IMR-90 (cell line): ENCODE data around the gene RYR2. TPM values are rescaled to one million over a fixed set of nuclear protein-coding genes. Genes with fewer than 3 reads are reported as not detected.

Source experiments
- ATAC-seq: fragments of 200-7000 bp; cut with Tn5 transposase; 2 replicates; pipeline ENCODE4 v1.9.1; 2020; ENCODE audit warnings: low read depth, mild to moderate bottlenecking, moderate library complexity
- BruUV-seq: library from RNA; stranded (reverse); fragments of 400-500 nt; replicated peaks from 2 replicates; lab custom pipeline; 2021; lab: Mats Ljungman, UMichigan
- CTCF ChIA-PET: fragments of 300-600 bp; formaldehyde crosslinking; extraction: SDS; loops from one replicate; lab custom pipeline; 2021; ENCODE audit warnings: antibody characterized with exemption; lab: Yijun Ruan, JAX
- POLR2A ChIA-PET: fragments of 300-600 bp; sonication (Branson Sonifier 250); formaldehyde crosslinking; loops from one replicate; lab custom pipeline; 2022; ENCODE audit warnings: antibody characterized with exemption; ENCODE audit not compliant: unreplicated experiment; lab: Charles Lee
- DNase-seq: peaks from one replicate; pipeline ENCODE4 v3.0.0; 2013
- H2AFZ ChIP-seq: replicated peaks from 2 replicates; pipeline ENCODE3; 2013; ENCODE audit warnings: low read length, mild to moderate bottlenecking; ENCODE audit not compliant: poor library complexity
- H2AK5ac ChIP-seq: 2 replicates; pipeline ENCODE4 v1.6.1; 2013; ENCODE audit warnings: low read depth, low read length, inconsistent platforms
- H2AK9ac ChIP-seq: replicated peaks from 2 replicates; pipeline ENCODE3; 2013; ENCODE audit warnings: mild to moderate bottlenecking, low read depth, low read length, moderate library complexity; ENCODE audit not compliant: poor library complexity
- H2BK120ac ChIP-seq: 2 replicates; pipeline ENCODE4 v1.6.1; 2013; ENCODE audit warnings: low read depth, low read length, inconsistent platforms
- H2BK15ac ChIP-seq: 3 replicates; pipeline ENCODE4 v1.6.1; 2013; ENCODE audit warnings: low read depth, low read length, inconsistent platforms
- H2BK20ac ChIP-seq: 2 replicates; pipeline ENCODE4 v1.6.1; 2013; ENCODE audit warnings: low read depth, mild to moderate bottlenecking, inconsistent platforms, low read length, moderate library complexity
- H2BK5ac ChIP-seq: 2 replicates; pipeline ENCODE4 v1.6.1; 2013; ENCODE audit warnings: mild to moderate bottlenecking, low read depth, low read length, inconsistent platforms; ENCODE audit not compliant: poor library complexity, severe bottlenecking
- H3K14ac ChIP-seq: replicated peaks from 2 replicates; pipeline ENCODE4 v1.6.1; 2013; ENCODE audit warnings: low read depth, low read length, inconsistent platforms
- H3K18ac ChIP-seq: 2 replicates; pipeline ENCODE4 v1.6.1; 2013; ENCODE audit warnings: low read depth, low read length, control low read depth
- H3K23ac ChIP-seq: 2 replicates; pipeline ENCODE4 v1.6.1; 2013; ENCODE audit warnings: low read depth, low read length, inconsistent platforms
- H3K27ac ChIP-seq: 2 replicates; pipeline ENCODE4 v1.5.1; 2013; ENCODE audit warnings: mild to moderate bottlenecking, control low read depth, low read length; ENCODE audit not compliant: insufficient read depth
- H3K27me3 ChIP-seq: 2 replicates; pipeline ENCODE4 v1.6.1; 2013; ENCODE audit warnings: low read length; ENCODE audit not compliant: control insufficient read depth, insufficient read depth
- H3K36me3 ChIP-seq: 2 replicates; pipeline ENCODE4 v1.6.1; 2013; ENCODE audit warnings: low read length, mixed read lengths; ENCODE audit not compliant: control insufficient read depth, insufficient read depth
- H3K4ac ChIP-seq: 2 replicates; pipeline ENCODE4 v1.6.1; 2013; ENCODE audit warnings: low read depth, low read length, inconsistent platforms
- H3K4me1 ChIP-seq: 2 replicates; pipeline ENCODE4 v1.6.1; 2013; ENCODE audit warnings: low read length, mixed read lengths; ENCODE audit not compliant: control insufficient read depth, insufficient read depth
- H3K4me2 ChIP-seq: 2 replicates; pipeline ENCODE4 v1.6.1; 2013; ENCODE audit warnings: low read depth, mild to moderate bottlenecking, control low read depth, low read length, moderate library complexity
- H3K4me3 ChIP-seq: 2 replicates; pipeline ENCODE4 v1.5.1; 2013; ENCODE audit warnings: low read depth, mild to moderate bottlenecking, control low read depth, low read length, moderate library complexity; ENCODE audit not compliant: insufficient read depth
- H3K56ac ChIP-seq: 2 replicates; pipeline ENCODE4 v1.6.1; 2013; ENCODE audit warnings: low read length, inconsistent platforms; ENCODE audit not compliant: insufficient read depth; ENCODE audit errors: extremely low read depth
- H3K79me1 ChIP-seq, 2 experiments: 2 replicates each; pipeline ENCODE4 v1.6.1; 2013; ENCODE audit warnings: low read length in 2 of 2, inconsistent platforms in 1 of 2, low read depth in 1 of 2
- H3K9ac ChIP-seq: 2 replicates; pipeline ENCODE4 v1.6.1; 2013; ENCODE audit warnings: low read depth, low read length, control low read depth
- H3K9me1 ChIP-seq: 2 replicates; pipeline ENCODE4 v1.6.1; 2013; ENCODE audit warnings: low read length, inconsistent platforms; ENCODE audit not compliant: insufficient read depth
- H3K9me3 ChIP-seq: 2 replicates; pipeline ENCODE4 v1.6.1; 2013; ENCODE audit warnings: low read length; ENCODE audit not compliant: control insufficient read depth, insufficient read depth
- H4K20me1 ChIP-seq: 2 replicates; pipeline ENCODE4 v1.6.1; 2013; ENCODE audit warnings: low read length, inconsistent platforms; ENCODE audit not compliant: insufficient read depth
- H4K5ac ChIP-seq: 2 replicates; pipeline ENCODE4 v1.6.1; 2013; ENCODE audit warnings: mild to moderate bottlenecking, low read depth, low read length, control low read depth
- H4K8ac ChIP-seq, 2 experiments: 2 replicates each; pipeline ENCODE4 v1.6.1; 2013; ENCODE audit warnings: low read depth in 2 of 2, low read length in 2 of 2, control low read depth in 1 of 2, inconsistent platforms in 1 of 2
- H4K91ac ChIP-seq: 2 replicates; pipeline ENCODE4 v1.6.1; 2013; ENCODE audit warnings: low read depth, low read length, inconsistent platforms; ENCODE audit not compliant: insufficient read depth
- CEBPB ChIP-seq: IDR thresholded peaks from 2 replicates; pipeline ENCODE4 v1.6.1; 2012; ENCODE audit warnings: low read depth, low read length, improper control_type of control experiment
- CTCF ChIP-seq: conservative IDR thresholded peaks from 2 replicates; pipeline ENCODE4 v1.5.1; 2012; ENCODE audit warnings: mild to moderate bottlenecking, low read depth, low read length, improper control_type of control experiment
- FOS ChIP-seq: fragments of 150-350 bp; IDR thresholded peaks from 2 replicates; pipeline ENCODE4 v1.6.1; 2016; ENCODE audit warnings: low read depth, low read length
- MAFK ChIP-seq: IDR thresholded peaks from 2 replicates; pipeline ENCODE4 v1.6.1; 2012; ENCODE audit warnings: low read depth, low read length, improper control_type of control experiment
- MAZ ChIP-seq: IDR thresholded peaks from 2 replicates; pipeline ENCODE4 v1.6.1; 2012; ENCODE audit warnings: low read depth, mild to moderate bottlenecking, low read length, improper control_type of control experiment, moderate library complexity, borderline replicate concordance
- NFE2L2 ChIP-seq: fragments of 150-350 bp; IDR thresholded peaks from 2 replicates; pipeline ENCODE4 v1.6.1; 2016; ENCODE audit warnings: low read depth, mild to moderate bottlenecking, low read length
- RCOR1 ChIP-seq: IDR thresholded peaks from 2 replicates; pipeline ENCODE4 v1.6.1; 2012; ENCODE audit warnings: mild to moderate bottlenecking, low read length, improper control_type of control experiment; ENCODE audit not compliant: insufficient replicate concordance
- WGBS, 2 experiments: methylation state at CpG; one replicate each; pipeline versions ENCODE4 v1.1.5 to v1.1.7; 2013; ENCODE audit warnings: missing lambda C conversion rate in 2 of 2; ENCODE audit not compliant: insufficient read length in 1 of 2; ENCODE audit errors: extremely low coverage in 2 of 2; 5-methylcytosine and 5-hydroxymethylcytosine counted together
- dilution Hi-C: fragments of 300-500 bp; cut with HindIII; formaldehyde crosslinking; loops from one replicate; pipeline ENCODE4 v1.14.3; 2018; ENCODE audit warnings: low sequenced_read_pairs; ENCODE audit not compliant: unreplicated experiment
- in situ Hi-C: fragments of 300-500 bp; cut with MboI; formaldehyde crosslinking; loops from 3 replicates; pipeline ENCODE4 v1.14.3; 2019; ENCODE audit warnings: low sequenced_read_pairs, inconsistent platforms, mixed read lengths
- intact Hi-C: fragments of 100-400 bp; cut with micrococcal nuclease; formaldehyde crosslinking; loops from 2 replicates; pipeline ENCODE4 v1.10.0; 2022
- polyA plus RNA-seq, 3 experiments: library from polyadenylated mRNA; depleted of rRNA; stranded (reverse); fragments of >200 nt; gene quantifications; 2 replicates each; pipeline ENCODE4 v1.2.3, GENCODE V29; 2012; ENCODE audit warnings: low replicate concordance in 1 of 3
- total RNA-seq: library from RNA; depleted of rRNA; stranded (reverse); fragments of >200 nt; gene quantifications from 2 replicates; pipeline ENCODE4 v1.2.3, GENCODE V29; 2012

The RYR2 gene
- total and polyA plus RNA-seq, 2 of the 4 experiments (the other 2 are of a cell fraction), result not detected

GRCh38 chr1:237525102-237525501, 483.1 kb downstream of the RYR2 start:
- DNase-seq (no peak), ATAC-seq (no peak)
- Histone ChIP-seq H3K36me3 (no peaks in the 10 kb centered on the region), H3K9me1 (no peaks in the 10 kb centered on the region), H2BK15ac (no peak overlapping the region), H3K23ac (no peak overlapping the region), H4K8ac (no peak overlapping the region), H3K9ac (no peak overlapping the region), H3K79me1 (no peaks in the 10 kb centered on the region), H3K4ac (no peak overlapping the region), H2AFZ (no peak overlapping the region), H2BK20ac (no peak overlapping the region), H3K9me3 (peaks cover 3% of the 10 kb centered on the region; the same call in 1 of the 2 replicates), H3K4me3 (no peak overlapping the region), H3K4me1 (no peaks in the 10 kb centered on the region), H2AK9ac (no peak overlapping the region), H4K20me1 (no peaks in the 10 kb centered on the region), H3K4me2 (no peak overlapping the region), H2BK120ac (no peak overlapping the region), H3K27me3 (no peaks in the 10 kb centered on the region), H3K56ac (no peak overlapping the region), H3K18ac (no peak overlapping the region), H4K5ac (no peak overlapping the region), H2AK5ac (no peak overlapping the region), H4K91ac (no peak overlapping the region), H3K14ac (no peak overlapping the region), H2BK5ac (no peak overlapping the region), H3K27ac (no peak overlapping the region)
- 90% methylated on average over 2 of the region's 3 CpGs; no CpG with 5 or more reads in 1 of the 2 experiments for WGBS, 2 experiments
- CTCF ChIA-PET, result no interaction called here
- intact Hi-C loops, result no loop called here
- POLR2A ChIA-PET, result no interaction called here
- TF ChIP-seq MAZ, result no peak
- TF ChIP-seq CEBPB, result no peak
- no peak for TF ChIP-seq RCOR1
- no peak for TF ChIP-seq MAFK
- TF ChIP-seq FOS, result no peak
- no peak for TF ChIP-seq CTCF
- no peak for TF ChIP-seq NFE2L2
- in situ Hi-C loops, result no loop called here
- BruUV-seq, result no TSS peak
- dilution Hi-C loops, result no loop called here
